Adipocyte (in vitro differentiated cells): ENCODE measurements around the gene TFB1M.
A peak's percentile ranks its signal among the peaks of the same experiment; 100 is the strongest.

Experiments
- DNase-seq: peaks from one replicate; pipeline ENCODE4 v3.0.0-alpha.2; 2015; ENCODE audit warnings: low read depth
- H3K27me3 ChIP-seq: replicated peaks from 2 replicates; pipeline ENCODE4 v1.7.0; 2013; ENCODE audit warnings: mild to moderate bottlenecking, low read length, moderate library complexity; ENCODE audit not compliant: control insufficient read depth, insufficient read depth
- H3K36me3 ChIP-seq: 2 replicates; pipeline ENCODE4 v1.7.0; 2013; ENCODE audit warnings: low read length, mild to moderate bottlenecking, moderate library complexity; ENCODE audit not compliant: control insufficient read depth, insufficient read depth, severe bottlenecking
- H3K4me1 ChIP-seq: 2 replicates; pipeline ENCODE4 v1.7.0; 2013; ENCODE audit warnings: mild to moderate bottlenecking, low read length, moderate library complexity; ENCODE audit not compliant: control insufficient read depth, insufficient read depth
- H3K4me3 ChIP-seq: 2 replicates; pipeline ENCODE4 v1.7.0; 2013; ENCODE audit warnings: mild to moderate bottlenecking, low read length, moderate library complexity
- H3K9ac ChIP-seq: 2 replicates; pipeline ENCODE4 v1.7.0; 2013; ENCODE audit warnings: mild to moderate bottlenecking, low read length, moderate library complexity
- H3K9me3 ChIP-seq: 2 replicates; pipeline ENCODE4 v1.7.0; 2013; ENCODE audit warnings: mild to moderate bottlenecking, low read length, moderate library complexity; ENCODE audit not compliant: control insufficient read depth

Gene TFB1M

GRCh38 chr6:155248008-155249001 lies 66.0 kb downstream of the TFB1M start:
- Histone ChIP-seq H3K9me3 (no peaks in the 10 kb centered on the region), H3K36me3 (peaks cover 3% of the 10 kb centered on the region), H3K4me3 (no peak overlapping the region), H3K4me1 (peaks cover 5% of the 10 kb centered on the region), H3K27me3 (no peaks in the 10 kb centered on the region), H3K9ac (no peak overlapping the region)
- DNase-seq: peak; percentile 72

DNA sequence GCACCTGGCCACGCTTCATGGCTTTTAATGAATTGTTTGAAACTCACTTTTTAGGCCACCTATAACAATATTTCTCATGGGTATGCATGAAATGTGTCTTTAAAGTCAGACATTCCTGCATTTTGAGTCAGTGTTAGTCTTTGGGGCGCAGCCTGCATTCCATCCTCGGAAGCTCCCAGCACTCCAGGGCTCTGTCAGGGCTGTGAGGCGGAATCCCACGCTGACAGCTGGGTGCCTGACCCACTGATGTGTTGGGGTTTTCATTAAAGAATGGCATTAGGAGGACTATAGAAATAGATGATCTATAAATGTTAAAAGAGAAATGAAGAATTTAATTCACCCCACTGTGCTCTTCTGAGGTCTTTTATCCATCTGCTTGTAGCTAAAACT lies 66.7 kb downstream of the TFB1M start:
- Histone ChIP-seq H3K4me3 (no peak overlapping the region), H3K27me3 (no peaks in the 10 kb centered on the region), H3K36me3 (peaks cover 3% of the 10 kb centered on the region), H3K9me3 (no peaks in the 10 kb centered on the region), H3K4me1 (peaks cover 5% of the 10 kb centered on the region), H3K9ac (no peak overlapping the region)
- peak; percentile 14 for DNase-seq

DNA sequence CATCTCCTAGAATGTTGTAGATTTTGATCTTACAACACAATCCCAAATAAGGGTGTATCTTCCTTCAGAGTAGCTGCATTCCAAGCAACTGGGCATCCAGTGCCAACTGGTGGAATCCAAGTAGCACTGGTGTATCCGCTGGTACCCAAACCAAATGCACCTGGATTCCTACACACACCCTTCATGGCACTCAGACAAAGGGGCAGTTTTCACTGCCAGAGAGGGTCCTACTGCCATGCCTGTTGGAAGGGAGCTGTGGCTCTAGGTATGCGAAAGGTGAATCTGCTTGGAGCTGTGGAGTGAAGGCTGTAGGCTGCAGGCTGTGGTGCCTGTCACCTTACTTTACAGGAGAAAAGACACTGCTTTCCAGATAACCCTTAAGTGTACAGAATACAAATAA lies 67.5 kb downstream of the TFB1M start:
- no peak for DNase-seq

DNA sequence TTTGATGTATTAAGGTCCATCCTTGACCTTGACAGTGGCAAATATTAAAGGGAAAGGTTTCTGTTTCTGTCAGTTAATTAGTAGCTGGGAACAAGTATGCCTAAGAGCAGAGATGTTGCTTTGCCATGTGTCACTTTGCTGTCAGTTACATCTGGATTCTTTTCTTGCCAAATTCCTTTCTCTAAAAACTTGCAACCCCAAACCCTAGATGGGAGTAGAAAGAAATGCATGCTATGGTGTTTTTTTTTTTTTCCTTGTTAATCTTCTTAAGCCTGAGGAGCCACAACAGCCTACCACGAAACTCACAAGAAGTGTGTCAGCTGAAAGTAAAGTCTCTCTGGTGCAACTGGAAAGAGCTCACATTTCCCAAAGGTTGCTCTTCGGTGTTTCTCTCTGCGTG lies 68.5 kb downstream of the TFB1M start:
- Histone ChIP-seq H3K9me3 (no peaks in the 10 kb centered on the region), H3K4me1 (peaks cover 5% of the 10 kb centered on the region), H3K4me3 (no peak overlapping the region), H3K9ac (no peak overlapping the region), H3K27me3 (no peaks in the 10 kb centered on the region), H3K36me3 (peaks cover 3% of the 10 kb centered on the region)
- DNase-seq: peak; percentile 37

More for the DNA sequence above, 67.5 kb downstream of the TFB1M start:
- H3K36me3 ChIP-seq: peaks cover 3% of the 10 kb centered on the region
- H3K9me3 ChIP-seq: no peaks in the 10 kb centered on the region
- no peak overlapping the region for H3K4me3 ChIP-seq
- H3K9ac ChIP-seq: no peak overlapping the region
- no peaks in the 10 kb centered on the region for H3K27me3 ChIP-seq
- peaks cover 5% of the 10 kb centered on the region for H3K4me1 ChIP-seq

DNA sequence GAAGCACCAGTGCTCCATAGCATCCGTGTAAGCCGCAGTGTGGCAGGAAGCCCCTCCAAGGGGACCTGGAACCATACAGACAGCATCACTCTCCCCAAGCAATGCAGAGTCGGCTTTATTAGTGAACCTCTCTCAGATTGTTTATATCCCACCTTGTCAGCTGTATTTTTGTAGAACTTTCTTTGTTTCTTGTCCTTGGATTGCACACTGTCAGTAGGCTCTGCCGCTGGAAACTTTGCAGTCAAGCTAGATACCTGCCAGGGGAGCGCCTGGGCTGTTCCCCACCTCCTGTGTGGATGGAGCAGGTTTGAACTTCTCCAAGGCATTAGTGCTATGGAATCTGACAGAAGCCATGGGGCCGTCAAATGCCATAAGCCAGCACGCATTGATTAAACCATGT lies 69.1 kb downstream of the TFB1M start:
- DNase-seq: no peak
- Histone ChIP-seq H3K36me3 (no peaks in the 10 kb centered on the region), H3K4me1 (peaks cover 5% of the 10 kb centered on the region), H3K9me3 (no peaks in the 10 kb centered on the region), H3K27me3 (no peaks in the 10 kb centered on the region), H3K9ac (no peak overlapping the region), H3K4me3 (no peak overlapping the region)

DNA sequence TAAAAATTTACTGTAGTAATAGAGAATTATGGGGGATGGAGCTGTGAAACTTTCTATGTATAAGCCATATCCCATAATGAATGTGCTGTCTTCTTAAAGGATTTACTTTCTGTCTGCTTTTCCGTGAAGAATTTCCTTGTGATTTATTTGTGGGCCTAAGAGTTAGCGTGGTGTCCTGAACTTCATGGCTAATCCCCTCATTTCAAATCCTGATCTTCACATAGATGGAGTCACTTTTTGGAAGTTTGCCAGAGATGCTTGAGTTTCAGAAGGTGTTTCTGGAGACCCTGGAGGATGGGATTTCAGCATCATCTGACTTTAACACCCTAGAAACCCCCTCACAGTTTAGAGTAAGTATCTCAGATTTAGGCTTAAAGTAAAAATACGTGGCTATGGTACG lies 69.8 kb downstream of the TFB1M start:
- Histone ChIP-seq H3K9me3 (no peaks in the 10 kb centered on the region), H3K4me3 (no peak overlapping the region), H3K36me3 (no peaks in the 10 kb centered on the region), H3K27me3 (no peaks in the 10 kb centered on the region), H3K9ac (no peak overlapping the region), H3K4me1 (peaks cover 5% of the 10 kb centered on the region)
- no peak for DNase-seq

DNA sequence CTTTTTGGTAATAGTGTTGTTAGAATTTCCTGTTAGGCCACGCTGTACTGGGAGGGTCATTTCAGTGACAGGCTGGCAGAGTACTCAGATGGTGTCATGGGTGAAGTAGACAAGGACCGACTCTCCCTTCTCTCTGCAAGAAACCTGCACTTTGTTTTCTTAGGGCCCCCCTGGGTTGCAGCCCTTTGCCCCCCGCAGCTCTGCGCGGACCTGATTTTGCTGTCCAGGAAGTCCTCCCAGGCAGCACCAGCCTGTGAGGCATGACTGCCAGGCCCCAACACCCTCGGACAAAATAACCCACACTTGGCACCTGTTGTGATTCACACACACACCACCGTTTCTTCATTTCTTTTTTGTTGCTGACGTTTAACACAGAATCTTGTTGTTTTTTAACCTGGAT lies 72.3 kb downstream of the TFB1M start:
- Histone ChIP-seq H3K4me1 (no peaks in the 10 kb centered on the region), H3K4me3 (no peak overlapping the region), H3K9me3 (no peaks in the 10 kb centered on the region), H3K9ac (no peak overlapping the region), H3K27me3 (no peaks in the 10 kb centered on the region), H3K36me3 (no peaks in the 10 kb centered on the region)
- no peak for DNase-seq

DNA sequence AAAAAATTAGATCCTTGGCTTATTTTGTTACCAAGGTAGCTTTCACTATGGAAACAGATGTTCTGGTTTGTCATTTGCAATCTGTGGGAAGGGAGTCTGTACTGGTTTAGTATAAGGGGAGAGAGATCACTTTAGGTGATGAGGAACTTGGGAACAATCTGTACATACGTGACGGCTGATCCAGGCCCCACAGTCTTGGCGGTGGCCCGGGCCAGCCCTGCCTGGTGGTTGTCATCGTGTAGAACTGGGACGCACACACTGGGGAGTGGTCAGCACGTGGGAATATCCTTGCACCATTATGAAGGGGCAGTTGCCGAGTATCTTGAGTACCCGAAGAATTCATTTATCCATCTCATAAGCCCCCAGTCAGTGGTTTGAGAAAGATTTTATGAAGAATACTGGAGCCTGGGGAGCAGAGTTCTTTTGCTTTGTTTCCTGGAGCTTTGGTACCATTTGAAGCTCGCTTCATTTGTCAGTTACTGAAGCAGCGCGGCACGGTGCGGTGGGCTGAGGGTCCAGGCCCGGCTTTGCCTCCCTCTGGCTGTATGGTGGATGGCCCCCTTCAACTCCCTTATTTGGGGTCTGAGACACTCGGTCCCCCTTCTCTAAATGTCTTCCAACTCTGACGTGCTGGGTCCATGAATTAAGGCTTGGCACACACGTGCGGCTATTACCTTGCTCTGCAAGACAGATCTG lies 73.2 kb downstream of the TFB1M start:
- Histone ChIP-seq H3K4me3 (no peak overlapping the region), H3K36me3 (no peaks in the 10 kb centered on the region), H3K27me3 (no peaks in the 10 kb centered on the region), H3K9me3 (no peaks in the 10 kb centered on the region), H3K4me1 (no peaks in the 10 kb centered on the region), H3K9ac (no peak overlapping the region)
- DNase-seq: no peak

GRCh38 chr6:155237613-155238012 lies 76.7 kb downstream of the TFB1M start:
- Histone ChIP-seq H3K4me3 (no peak overlapping the region), H3K9ac (no peak overlapping the region), H3K36me3 (no peaks in the 10 kb centered on the region), H3K27me3 (no peaks in the 10 kb centered on the region), H3K9me3 (no peaks in the 10 kb centered on the region), H3K4me1 (no peaks in the 10 kb centered on the region)
- DNase-seq: no peak

DNA sequence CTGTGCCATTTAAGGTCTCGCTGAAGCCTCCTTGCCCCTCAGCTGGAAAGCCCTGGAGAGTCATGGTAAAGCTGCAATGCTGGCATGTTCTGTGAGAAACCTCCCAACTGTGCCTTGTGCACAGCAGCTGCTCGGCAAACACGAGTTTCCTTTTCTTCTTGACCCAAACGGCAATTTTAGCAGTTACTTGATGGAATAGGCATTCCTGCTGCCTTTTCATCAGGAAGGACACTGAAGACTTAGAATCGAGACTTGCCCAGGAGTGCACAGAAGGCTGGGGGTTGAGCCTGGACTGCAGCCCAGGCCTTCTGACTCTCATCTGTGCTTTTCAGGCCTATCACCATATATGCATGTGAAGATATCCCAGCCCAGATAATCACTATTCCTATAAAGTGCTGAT lies 79.2 kb downstream of the TFB1M start:
- H3K27me3 ChIP-seq: no peaks in the 10 kb centered on the region
- no peaks in the 10 kb centered on the region for H3K4me1 ChIP-seq
- no peak for DNase-seq
- H3K4me3 ChIP-seq: no peak overlapping the region
- no peaks in the 10 kb centered on the region for H3K9me3 ChIP-seq
- no peak overlapping the region for H3K9ac ChIP-seq
- no peaks in the 10 kb centered on the region for H3K36me3 ChIP-seq

DNA sequence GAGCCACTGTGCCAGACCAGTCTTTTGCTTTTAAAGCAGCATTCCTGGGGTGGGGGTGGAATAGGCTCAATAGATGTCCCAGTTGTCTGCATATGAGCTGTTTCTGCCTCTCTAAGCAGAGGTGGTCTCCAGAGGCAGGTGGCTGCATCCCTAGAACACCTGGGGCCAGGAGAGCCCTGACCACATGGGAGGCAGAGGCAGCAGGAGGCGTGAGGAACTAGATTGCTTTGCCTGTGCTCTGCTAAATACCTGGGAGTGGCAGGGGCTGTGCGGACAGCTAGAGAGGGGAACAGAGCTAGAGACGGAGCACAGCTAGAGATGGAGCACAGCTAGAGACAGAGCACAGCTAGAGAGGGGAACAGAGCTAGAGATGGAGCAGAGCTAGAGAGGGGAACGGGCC lies 79.6 kb downstream of the TFB1M start:
- Histone ChIP-seq H3K27me3 (no peaks in the 10 kb centered on the region), H3K9me3 (no peaks in the 10 kb centered on the region), H3K4me3 (no peak overlapping the region), H3K36me3 (no peaks in the 10 kb centered on the region), H3K9ac (no peak overlapping the region), H3K4me1 (no peaks in the 10 kb centered on the region)
- DNase-seq: no peak
